Fibroblast of villous mesenchyme (primary cell): Measurements from ENCODE around the gene JPH3. TPM values are rescaled to one million over a fixed set of nuclear protein-coding genes. Genes with fewer than 3 reads are reported as not detected.

Experiments
- DNase-seq: peaks from one replicate; pipeline ENCODE4 v3.0.0-alpha.2; 2010; ENCODE audit warnings: low read depth
- H3K4me3 ChIP-seq: 2 replicates; pipeline ENCODE4 v1.5.1; 2011; ENCODE audit warnings: low read depth, mild to moderate bottlenecking, low read length
- CTCF ChIP-seq: IDR thresholded peaks from 2 replicates; pipeline ENCODE4 v1.5.1; 2012; ENCODE audit warnings: low read depth, mild to moderate bottlenecking, low read length; ENCODE audit not compliant: insufficient read depth
- total RNA-seq: library from RNA; depleted of rRNA; stranded (reverse); fragments of >200 nt; gene quantifications from 2 replicates; pipeline ENCODE4 v1.2.3, GENCODE V29; 2012

The JPH3 gene
- total RNA-seq, 1 donor, result not detected

GRCh38 chr16:87648698-87649487 is 46.6 kb downstream of the JPH3 start:
- no peak for TF ChIP-seq CTCF

GRCh38 chr16:87652386-87652785 is 50.1 kb downstream of the JPH3 start:
- DNase-seq, result no peak
- TF ChIP-seq CTCF, result no peak
- H3K4me3 ChIP-seq, result no peak overlapping the region

More at GRCh38 chr16:87648698-87649487, 46.6 kb downstream of the JPH3 start:
- no peak for DNase-seq
- H3K4me3 ChIP-seq, result no peak overlapping the region

GRCh38 chr16:87652799-87653198 is 50.5 kb downstream of the JPH3 start:
- no peak for TF ChIP-seq CTCF
- no peak for DNase-seq
- no peak overlapping the region for H3K4me3 ChIP-seq

- DNase-seq, result no peak
- TF ChIP-seq CTCF, result peak; percentile 46
- no peak overlapping the region for H3K4me3 ChIP-seq
These were observed 50.9 kb downstream of the JPH3 start for GRCh38 chr16:87653234-87653633.

GRCh38 chr16:87654826-87655225 is 52.5 kb downstream of the JPH3 start:
- no peak for TF ChIP-seq CTCF
- no peak for DNase-seq
- H3K4me3 ChIP-seq, result no peak overlapping the region

GRCh38 chr16:87656328-87656727 is 54.0 kb downstream of the JPH3 start:
- DNase-seq, result no peak

More at GRCh38 chr16:87656328-87656727, 54.0 kb downstream of the JPH3 start:
- H3K4me3 ChIP-seq, result no peak overlapping the region
- TF ChIP-seq CTCF, result no peak
